ENCODE data around the gene ZBTB18. TPM values are rescaled to one million over a fixed set of nuclear protein-coding genes. Genes with fewer than 3 reads are reported as not detected.

ZBTB18 gene
- 1.8 TPM for total RNA-seq (2021; ENCODE audit: unreplicated experiment)
- polyA plus RNA-seq (2012), result 1.3 and 1.6 TPM in 2 replicates
- percentile 28 among the genes with signal in this experiment for Bru-seq, nascent RNA
- BruChase-seq, experiment 1, labeled RNA remaining after a 6-hour chase, result percentile 49 among the genes with signal in this experiment
- percentile 49 among the genes with signal in this experiment for BruChase-seq, experiment 2, labeled RNA remaining after a 2-hour chase
- long read RNA-seq, result 0 reads

DNA sequence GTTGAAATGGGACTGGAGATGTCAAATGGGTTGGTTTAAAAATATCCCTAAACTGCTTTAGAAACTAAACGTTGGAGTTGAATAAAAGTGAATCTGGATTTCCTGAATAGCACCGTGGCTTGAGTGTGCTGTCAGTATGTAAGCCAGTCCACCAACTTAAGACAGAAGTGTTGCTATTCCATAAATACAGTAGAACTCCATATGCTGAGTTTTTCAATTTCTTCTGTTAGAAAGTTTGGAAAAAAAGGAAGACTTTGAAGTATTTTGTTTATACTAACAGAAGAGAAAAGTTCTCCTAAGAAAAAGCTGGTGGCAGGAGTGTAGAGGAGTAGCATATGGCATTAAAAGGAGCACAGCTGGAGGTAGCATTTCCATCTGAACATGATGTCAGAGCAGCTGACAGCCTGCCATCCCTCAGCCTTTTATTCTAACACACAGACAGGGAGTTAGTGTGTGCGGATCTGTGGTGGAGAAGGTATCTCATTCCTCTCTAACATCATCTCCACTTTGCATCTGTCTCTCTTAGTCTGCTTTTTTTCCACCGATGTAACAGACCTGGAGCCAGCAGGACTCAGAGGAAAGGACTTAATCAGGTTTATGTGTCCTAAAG, at the start of gene ZBTB18:
TSS of gene ZBTB18 (plus strand) at position 449 of the 610 bp plus-strand sequence. CDS start at position 598, 149 bp downstream.
- no TSS peak for BruUV-seq (replicated peaks)
- no peak for TF ChIP-seq ZNF274 (IDR thresholded peaks at IDR 0.05; ENCODE audit: low read depth, low read length)
- TF ChIP-seq YY1 (IDR thresholded peaks at IDR 0.05; ENCODE audit: extremely low read depth, insufficient replicate concordance, low read depth, low read length), result no peak
- no peak for TF ChIP-seq FOSL1 (IDR thresholded peaks at IDR 0.05; ENCODE audit: low read depth)
- TF ChIP-seq, protein P1, sequence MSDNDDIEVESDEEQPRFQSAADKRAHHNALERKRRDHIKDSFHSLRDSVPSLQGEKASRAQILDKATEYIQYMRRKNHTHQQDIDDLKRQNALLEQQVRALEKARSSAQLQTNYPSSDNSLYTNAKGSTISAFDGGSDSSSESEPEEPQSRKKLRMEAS (IDR thresholded peaks at IDR 0.05), result no peak
- no peak for TF ChIP-seq EGR1 (IDR thresholded peaks at IDR 0.05; ENCODE audit: low read depth)
- TF ChIP-seq SRF (IDR thresholded peaks at IDR 0.05; ENCODE audit: low read depth), result no peak
- no peak for TF ChIP-seq RAD21 (IDR thresholded peaks at IDR 0.05; ENCODE audit: low read depth)
- no peak for TF ChIP-seq POLR2AphosphoS5 (IDR thresholded peaks at IDR 0.05; ENCODE audit: low read depth, low read length)
- TF ChIP-seq, protein P2, sequence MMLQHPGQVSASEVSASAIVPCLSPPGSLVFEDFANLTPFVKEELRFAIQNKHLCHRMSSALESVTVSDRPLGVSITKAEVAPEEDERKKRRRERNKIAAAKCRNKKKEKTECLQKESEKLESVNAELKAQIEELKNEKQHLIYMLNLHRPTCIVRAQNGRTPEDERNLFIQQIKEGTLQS (IDR thresholded peaks at IDR 0.05), result no peak
- no peak for TF ChIP-seq TCF7L2 (IDR thresholded peaks at IDR 0.05; ENCODE audit: borderline replicate concordance, extremely low read depth, insufficient read depth, insufficient read length)
- TF ChIP-seq POLR2A (IDR thresholded peaks at IDR 0.05; ENCODE audit: borderline replicate concordance, extremely low read depth, insufficient read depth, insufficient read length), result no peak
- TF ChIP-seq, protein P3, sequence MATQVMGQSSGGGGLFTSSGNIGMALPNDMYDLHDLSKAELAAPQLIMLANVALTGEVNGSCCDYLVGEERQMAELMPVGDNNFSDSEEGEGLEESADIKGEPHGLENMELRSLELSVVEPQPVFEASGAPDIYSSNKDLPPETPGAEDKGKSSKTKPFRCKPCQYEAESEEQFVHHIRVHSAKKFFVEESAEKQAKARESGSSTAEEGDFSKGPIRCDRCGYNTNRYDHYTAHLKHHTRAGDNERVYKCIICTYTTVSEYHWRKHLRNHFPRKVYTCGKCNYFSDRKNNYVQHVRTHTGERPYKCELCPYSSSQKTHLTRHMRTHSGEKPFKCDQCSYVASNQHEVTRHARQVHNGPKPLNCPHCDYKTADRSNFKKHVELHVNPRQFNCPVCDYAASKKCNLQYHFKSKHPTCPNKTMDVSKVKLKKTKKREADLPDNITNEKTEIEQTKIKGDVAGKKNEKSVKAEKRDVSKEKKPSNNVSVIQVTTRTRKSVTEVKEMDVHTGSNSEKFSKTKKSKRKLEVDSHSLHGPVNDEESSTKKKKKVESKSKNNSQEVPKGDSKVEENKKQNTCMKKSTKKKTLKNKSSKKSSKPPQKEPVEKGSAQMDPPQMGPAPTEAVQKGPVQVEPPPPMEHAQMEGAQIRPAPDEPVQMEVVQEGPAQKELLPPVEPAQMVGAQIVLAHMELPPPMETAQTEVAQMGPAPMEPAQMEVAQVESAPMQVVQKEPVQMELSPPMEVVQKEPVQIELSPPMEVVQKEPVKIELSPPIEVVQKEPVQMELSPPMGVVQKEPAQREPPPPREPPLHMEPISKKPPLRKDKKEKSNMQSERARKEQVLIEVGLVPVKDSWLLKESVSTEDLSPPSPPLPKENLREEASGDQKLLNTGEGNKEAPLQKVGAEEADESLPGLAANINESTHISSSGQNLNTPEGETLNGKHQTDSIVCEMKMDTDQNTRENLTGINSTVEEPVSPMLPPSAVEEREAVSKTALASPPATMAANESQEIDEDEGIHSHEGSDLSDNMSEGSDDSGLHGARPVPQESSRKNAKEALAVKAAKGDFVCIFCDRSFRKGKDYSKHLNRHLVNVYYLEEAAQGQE (IDR thresholded peaks at IDR 0.05; ENCODE audit: low read depth), result no peak
- intact Hi-C loops (cut with micrococcal nuclease), result no loop called here
- Histone ChIP-seq H3K4me3 (replicated peaks in 1 of 2; ENCODE audit: low read depth in 1 of 2, low read length in 2 of 2) (no peak within 1 kb of the TSS), H2AFZ (ENCODE audit: low read depth, low read length, poor library complexity, severe bottlenecking) (no peak within 1 kb of the TSS), H3K79me2 (ENCODE audit: insufficient read depth, low read length) (no peaks in the 10 kb centered on the region), H3K4me1 (ENCODE audit: control insufficient read depth in 1 of 2, insufficient read depth in 2 of 2, low read length in 2 of 2) (peaks cover 8 to 14% of the 10 kb centered on the region in 2 experiments; a peak in 3 of 4 replicates), H3K9ac (ENCODE audit: low read length) (no peak within 1 kb of the TSS), H3K9me2 (ENCODE audit: insufficient read depth) (no peaks in the 10 kb centered on the region), H3K4me2 (ENCODE audit: low read length) (no peak within 1 kb of the TSS), H3K36me3 (ENCODE audit: control insufficient read depth in 1 of 2, insufficient read depth in 2 of 2, low read length in 2 of 2) (no peaks in the 10 kb centered on the region), H3K9me3 (ENCODE audit: control insufficient read depth in 1 of 2, insufficient read depth in 1 of 2, low read depth in 1 of 2, low read length in 2 of 2) (no peaks in the 10 kb centered on the region), H3K27me3 (ENCODE audit: insufficient read depth, low read length) (peaks cover 57% of the 10 kb centered on the region), H3K27ac (ENCODE audit: low read depth, low read length) (no peak within 1 kb of the TSS), H4K20me1 (ENCODE audit: insufficient read depth) (no peaks in the 10 kb centered on the region; the same call in 1 of the 2 replicates)
- ATAC-seq, result no peak
- DNase-seq (ENCODE audit: low read depth, low spot score), result no peak
- ChIA-PET CTCF (no interaction called here), RAD21 (ENCODE audit: low non-redundant PET in 1 of 2, low total read pairs in 2 of 2, uncharacterized antibody in 2 of 2, unreplicated experiment in 2 of 2) (interaction anchor here in 1 of 2 experiments (0.6 kb wide), 1 partner anchor 774 kb away, joined by 3 read pairs; no protein-coding TSS in a partner anchor), POLR2A (no interaction called here)

Data from HCT116 (cell line).